ENCODE results near the gene CCND1.

GRCh38 chr11:69660001-69660500, 19.1 kb downstream of the CCND1 start:
- no peak for TF ChIP-seq CTCF (IDR thresholded peaks at IDR 0.05; ENCODE audit: poor library complexity)
- no peak for TF ChIP-seq EZH2 (IDR thresholded peaks at IDR 0.05; ENCODE audit: borderline replicate concordance)

Data from hepatocyte (in vitro differentiated cells).